ENCODE data around the gene FOXP4. TPM values are rescaled to one million over a fixed set of nuclear protein-coding genes. Genes with fewer than 3 reads are reported as not detected.
A peak's percentile ranks its signal among the peaks of the same experiment; 100 is the strongest.

The FOXP4 gene
- total and polyA plus RNA-seq, 4 donors: 2.5 to 16.0 (median 4.3) TPM

- Histone ChIP-seq H3K9me3 (ENCODE audit: control insufficient read depth in 4 of 4, low read length in 3 of 4) (no peaks in the 10 kb centered on the region), H3K27ac (ENCODE audit: low read depth in 1 of 2, low read length in 2 of 2) (peak overlapping the region; percentile 84 to 92), H3K4me3 (ENCODE audit: low read depth in 1 of 3, low read length in 3 of 3) (no peak overlapping the region), H3K9ac (ENCODE audit: low read depth in 1 of 2, low read length in 2 of 2) (peak overlapping the region; percentile 6 to 24), H3K27me3 (ENCODE audit: control insufficient read depth in 4 of 4, insufficient read depth in 4 of 4, low read length in 3 of 4) (no peaks in the 10 kb centered on the region), H3K36me3 (ENCODE audit: control insufficient read depth in 4 of 4, insufficient read depth in 3 of 4, low read depth in 1 of 4, low read length in 3 of 4) (peaks cover 7 to 9% (median 8%) of the 10 kb centered on the region in 4 donors), H3K4me1 (ENCODE audit: control insufficient read depth in 4 of 4, insufficient read depth in 4 of 4, low read length in 3 of 4) (peaks cover 17 to 63% (median 46%) of the 10 kb centered on the region in 4 donors)
- TF ChIP-seq HNF4A (conservative IDR thresholded peaks at IDR 0.05) (no peak), RAD21 (IDR thresholded peaks at IDR 0.05) (no peak), YY1 (IDR thresholded peaks at IDR 0.05) (no peak), NR2F2 (IDR thresholded peaks at IDR 0.05) (no peak), EGR1 (IDR thresholded peaks at IDR 0.05; ENCODE audit: low read depth in 2 of 2) (no peak), GABPA (IDR thresholded peaks at IDR 0.05 in 1 of 2, conservative IDR thresholded peaks at IDR 0.05 in 1 of 2) (no peak), HNF4G (IDR thresholded peaks at IDR 0.05) (no peak), MAX (IDR thresholded peaks at IDR 0.05) (no peak), FOXA2 (IDR thresholded peaks at IDR 0.05) (no peak), REST (IDR thresholded peaks at IDR 0.05) (no peak), ZBTB33 (IDR thresholded peaks at IDR 0.05) (no peak), SP1 (IDR thresholded peaks at IDR 0.05) (no peak), FOXA1 (IDR thresholded peaks at IDR 0.05) (no peak), JUND (IDR thresholded peaks at IDR 0.05) (no peak), TAF1 (conservative IDR thresholded peaks at IDR 0.05) (no peak), RXRA (IDR thresholded peaks at IDR 0.05) (no peak)
- TF ChIP-seq, protein P1, sequence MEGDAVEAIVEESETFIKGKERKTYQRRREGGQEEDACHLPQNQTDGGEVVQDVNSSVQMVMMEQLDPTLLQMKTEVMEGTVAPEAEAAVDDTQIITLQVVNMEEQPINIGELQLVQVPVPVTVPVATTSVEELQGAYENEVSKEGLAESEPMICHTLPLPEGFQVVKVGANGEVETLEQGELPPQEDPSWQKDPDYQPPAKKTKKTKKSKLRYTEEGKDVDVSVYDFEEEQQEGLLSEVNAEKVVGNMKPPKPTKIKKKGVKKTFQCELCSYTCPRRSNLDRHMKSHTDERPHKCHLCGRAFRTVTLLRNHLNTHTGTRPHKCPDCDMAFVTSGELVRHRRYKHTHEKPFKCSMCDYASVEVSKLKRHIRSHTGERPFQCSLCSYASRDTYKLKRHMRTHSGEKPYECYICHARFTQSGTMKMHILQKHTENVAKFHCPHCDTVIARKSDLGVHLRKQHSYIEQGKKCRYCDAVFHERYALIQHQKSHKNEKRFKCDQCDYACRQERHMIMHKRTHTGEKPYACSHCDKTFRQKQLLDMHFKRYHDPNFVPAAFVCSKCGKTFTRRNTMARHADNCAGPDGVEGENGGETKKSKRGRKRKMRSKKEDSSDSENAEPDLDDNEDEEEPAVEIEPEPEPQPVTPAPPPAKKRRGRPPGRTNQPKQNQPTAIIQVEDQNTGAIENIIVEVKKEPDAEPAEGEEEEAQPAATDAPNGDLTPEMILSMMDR (IDR thresholded peaks at IDR 0.05; ENCODE audit: low read depth, low read length, missing input control): no peak
- TF ChIP-seq, protein P2, sequence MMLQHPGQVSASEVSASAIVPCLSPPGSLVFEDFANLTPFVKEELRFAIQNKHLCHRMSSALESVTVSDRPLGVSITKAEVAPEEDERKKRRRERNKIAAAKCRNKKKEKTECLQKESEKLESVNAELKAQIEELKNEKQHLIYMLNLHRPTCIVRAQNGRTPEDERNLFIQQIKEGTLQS (IDR thresholded peaks at IDR 0.05): no peak
- 79% methylated on average over 6 of the region's 6 CpGs for WGBS
- DNase-seq (ENCODE audit: low spot score): no peak
These were observed 22.0 kb downstream of the FOXP4 start for GRCh38 chr6:41568202-41568584.

Data from liver (tissue), 9 donors.